WTC11 (cell line): ENCODE results near the gene GALNT3. TPM values are rescaled to one million over a fixed set of nuclear protein-coding genes. Genes with fewer than 3 reads are reported as not detected.
A peak's percentile ranks its signal among the peaks of the same experiment; 100 is the strongest.

Source experiments
- ATAC-seq: fragments of 200-7000 bp; cut with Tn5 transposase; 2 replicates; pipeline ENCODE4 v1.10.0; 2021; ENCODE audit warnings: mild to moderate bottlenecking, moderate library complexity
- CTCF ChIA-PET: fragments of 300-600 bp; sonication (Branson Sonifier 250); formaldehyde crosslinking; loops from one replicate; lab custom pipeline; 2021; ENCODE audit warnings: antibody characterized with exemption; lab: Charles Lee
- POLR2A ChIA-PET: fragments of 350-600 bp; sonication (Branson Sonifier 250); formaldehyde crosslinking; loops from one replicate; lab custom pipeline; 2021; ENCODE audit warnings: antibody characterized with exemption; lab: Charles Lee
- DNase-seq: peaks from one replicate; pipeline ENCODE4 v3.0.0; 2021; ENCODE audit warnings: low spot score
- H3K27ac Mint-ChIP-seq: 2 replicates; pipeline ENCODE4 v1.8.0; 2021; ENCODE audit warnings: mixed read lengths
- H3K27me3 Mint-ChIP-seq: 2 replicates; pipeline ENCODE4 v1.8.0; 2021; ENCODE audit warnings: low read depth, mild to moderate bottlenecking, moderate library complexity, mixed read lengths
- H3K36me3 Mint-ChIP-seq: 2 replicates; pipeline ENCODE4 v1.8.0; 2021; ENCODE audit warnings: mixed read lengths
- H3K4me1 Mint-ChIP-seq: 2 replicates; pipeline ENCODE4 v1.8.0; 2022; ENCODE audit warnings: mixed read lengths
- H3K4me3 Mint-ChIP-seq: 2 replicates; pipeline ENCODE4 v1.8.0; 2021; ENCODE audit warnings: mild to moderate bottlenecking, moderate library complexity, mixed read lengths
- H3K9me3 Mint-ChIP-seq: 2 replicates; pipeline ENCODE4 v1.8.0; 2021; ENCODE audit warnings: mixed read lengths
- CREB1 ChIP-seq: sonication (generic); formaldehyde crosslinking; IDR thresholded peaks from 2 replicates; pipeline ENCODE4 v1.8.0; 2023; ENCODE audit warnings: mild to moderate bottlenecking, missing genetic modification reagents
- GRHL2 ChIP-seq: fragments of 250-450 bp; sonication (Bioruptor Pico); IDR thresholded peaks from 2 replicates; pipeline ENCODE4 v1.8.0; 2022; ENCODE audit warnings: mild to moderate bottlenecking, moderate library complexity; ENCODE audit not compliant: insufficient replicate concordance, severe bottlenecking
- JAZF1 ChIP-seq: fragments of 250-450 bp; sonication (Bioruptor Pico); IDR thresholded peaks from 2 replicates; pipeline ENCODE4 v1.9.0; 2021; ENCODE audit warnings: moderate library complexity, mild to moderate bottlenecking, inconsistent platforms
- MXD4 ChIP-seq: fragments of 250-450 bp; sonication (Bioruptor Pico); IDR thresholded peaks from 2 replicates; pipeline ENCODE4 v1.8.0; 2021; ENCODE audit warnings: mild to moderate bottlenecking, moderate library complexity, borderline replicate concordance
- NR2C2 ChIP-seq: sonication (generic); formaldehyde crosslinking; IDR thresholded peaks from 2 replicates; pipeline ENCODE4 v1.8.0; 2022; ENCODE audit warnings: mild to moderate bottlenecking, missing genetic modification reagents
- OVOL2 ChIP-seq: fragments of 250-450 bp; sonication (Bioruptor Pico); IDR thresholded peaks from 2 replicates; pipeline ENCODE4 v1.9.0; 2021; ENCODE audit warnings: mild to moderate bottlenecking, borderline replicate concordance
- PRRX2 ChIP-seq: fragments of 250-450 bp; sonication (Bioruptor Pico); IDR thresholded peaks from 2 replicates; pipeline ENCODE4 v1.8.0; 2021; ENCODE audit warnings: mild to moderate bottlenecking
- SP1 ChIP-seq: sonication (generic); formaldehyde crosslinking; conservative IDR thresholded peaks from 2 replicates; pipeline ENCODE4 v1.8.1; 2022; ENCODE audit warnings: missing genetic modification reagents
- TCF7 ChIP-seq: sonication (generic); formaldehyde crosslinking; IDR thresholded peaks from 2 replicates; pipeline ENCODE4 v1.8.0; 2022; ENCODE audit warnings: mild to moderate bottlenecking, low read depth, missing genetic modification reagents, moderate library complexity
- ZNF423 ChIP-seq: fragments of 250-450 bp; sonication (Bioruptor Pico); IDR thresholded peaks from 2 replicates; pipeline ENCODE4 v2.1.2; 2022; ENCODE audit warnings: mild to moderate bottlenecking, moderate library complexity
- total RNA-seq: library from RNA; stranded (reverse); gene quantifications from 3 replicates; pipeline ENCODE4 v1.2.3, GENCODE V29; 2021
- TF ChIP-seq, protein P1 (sequence below): fragments of 250-450 bp; sonication (Bioruptor Pico); IDR thresholded peaks from 2 replicates; pipeline ENCODE4 v1.9.0; 2021; ENCODE audit warnings: mild to moderate bottlenecking
- TF ChIP-seq, protein P2 (sequence below): sonication (generic); formaldehyde crosslinking; IDR thresholded peaks from 2 replicates; pipeline ENCODE4 v1.8.0; 2022; ENCODE audit warnings: missing genetic modification reagents
- TF ChIP-seq, protein P3 (sequence below): sonication (generic); formaldehyde crosslinking; conservative IDR thresholded peaks from 2 replicates; pipeline ENCODE4 v1.8.1; 2023; ENCODE audit warnings: mild to moderate bottlenecking, low read depth, missing genetic modification reagents, moderate library complexity

Gene GALNT3
- total RNA-seq, 1 experiment from 2014 or later: 19.4 TPM

DNA sequence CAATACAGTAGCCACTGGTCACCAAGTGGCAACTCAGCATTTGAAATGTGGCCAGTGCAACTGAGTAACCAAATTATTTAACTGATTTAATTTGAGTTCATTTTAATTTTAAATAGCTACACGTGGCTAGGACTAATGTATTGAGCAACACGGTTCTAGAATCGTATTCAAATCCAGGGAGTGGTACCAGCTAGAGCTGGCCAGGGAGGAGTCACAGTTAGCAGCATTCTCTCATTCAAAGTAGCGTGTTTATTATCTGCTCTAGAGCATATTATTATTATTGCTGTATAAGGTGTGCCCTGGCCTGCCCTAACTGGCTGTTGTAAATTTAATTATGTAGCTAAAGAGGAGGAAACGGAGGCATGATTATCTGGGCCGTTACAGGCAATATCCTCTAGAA is 92.9 kb downstream of the GALNT3 start:
- DNase-seq (no peak), ATAC-seq (no peak)
- H3K27me3 Mint-ChIP-seq: no peaks in the 10 kb centered on the region
- ChIA-PET CTCF (interaction anchor here (0.6 to 2.6 kb wide), 3 partner anchors 78 to 246 kb away, joined by 3 to 17 read pairs (median 5); no protein-coding TSS in a partner anchor), POLR2A (no interaction called here)
- TF ChIP-seq JAZF1 (CRISPR knock-in tag) (no peak), TCF7 (CRISPR knock-in tag) (no peak), SP1 (CRISPR knock-in tag) (no peak), OVOL2 (CRISPR knock-in tag) (no peak), MXD4 (CRISPR knock-in tag) (no peak), GRHL2 (CRISPR knock-in tag) (no peak), NR2C2 (CRISPR knock-in tag) (no peak), ZNF423 (CRISPR knock-in tag) (no peak)
- TF ChIP-seq, protein P1, sequence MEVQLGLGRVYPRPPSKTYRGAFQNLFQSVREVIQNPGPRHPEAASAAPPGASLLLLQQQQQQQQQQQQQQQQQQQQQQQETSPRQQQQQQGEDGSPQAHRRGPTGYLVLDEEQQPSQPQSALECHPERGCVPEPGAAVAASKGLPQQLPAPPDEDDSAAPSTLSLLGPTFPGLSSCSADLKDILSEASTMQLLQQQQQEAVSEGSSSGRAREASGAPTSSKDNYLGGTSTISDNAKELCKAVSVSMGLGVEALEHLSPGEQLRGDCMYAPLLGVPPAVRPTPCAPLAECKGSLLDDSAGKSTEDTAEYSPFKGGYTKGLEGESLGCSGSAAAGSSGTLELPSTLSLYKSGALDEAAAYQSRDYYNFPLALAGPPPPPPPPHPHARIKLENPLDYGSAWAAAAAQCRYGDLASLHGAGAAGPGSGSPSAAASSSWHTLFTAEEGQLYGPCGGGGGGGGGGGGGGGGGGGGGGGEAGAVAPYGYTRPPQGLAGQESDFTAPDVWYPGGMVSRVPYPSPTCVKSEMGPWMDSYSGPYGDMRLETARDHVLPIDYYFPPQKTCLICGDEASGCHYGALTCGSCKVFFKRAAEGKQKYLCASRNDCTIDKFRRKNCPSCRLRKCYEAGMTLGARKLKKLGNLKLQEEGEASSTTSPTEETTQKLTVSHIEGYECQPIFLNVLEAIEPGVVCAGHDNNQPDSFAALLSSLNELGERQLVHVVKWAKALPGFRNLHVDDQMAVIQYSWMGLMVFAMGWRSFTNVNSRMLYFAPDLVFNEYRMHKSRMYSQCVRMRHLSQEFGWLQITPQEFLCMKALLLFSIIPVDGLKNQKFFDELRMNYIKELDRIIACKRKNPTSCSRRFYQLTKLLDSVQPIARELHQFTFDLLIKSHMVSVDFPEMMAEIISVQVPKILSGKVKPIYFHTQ (CRISPR knock-in tag): no peak
- TF ChIP-seq, protein P2, sequence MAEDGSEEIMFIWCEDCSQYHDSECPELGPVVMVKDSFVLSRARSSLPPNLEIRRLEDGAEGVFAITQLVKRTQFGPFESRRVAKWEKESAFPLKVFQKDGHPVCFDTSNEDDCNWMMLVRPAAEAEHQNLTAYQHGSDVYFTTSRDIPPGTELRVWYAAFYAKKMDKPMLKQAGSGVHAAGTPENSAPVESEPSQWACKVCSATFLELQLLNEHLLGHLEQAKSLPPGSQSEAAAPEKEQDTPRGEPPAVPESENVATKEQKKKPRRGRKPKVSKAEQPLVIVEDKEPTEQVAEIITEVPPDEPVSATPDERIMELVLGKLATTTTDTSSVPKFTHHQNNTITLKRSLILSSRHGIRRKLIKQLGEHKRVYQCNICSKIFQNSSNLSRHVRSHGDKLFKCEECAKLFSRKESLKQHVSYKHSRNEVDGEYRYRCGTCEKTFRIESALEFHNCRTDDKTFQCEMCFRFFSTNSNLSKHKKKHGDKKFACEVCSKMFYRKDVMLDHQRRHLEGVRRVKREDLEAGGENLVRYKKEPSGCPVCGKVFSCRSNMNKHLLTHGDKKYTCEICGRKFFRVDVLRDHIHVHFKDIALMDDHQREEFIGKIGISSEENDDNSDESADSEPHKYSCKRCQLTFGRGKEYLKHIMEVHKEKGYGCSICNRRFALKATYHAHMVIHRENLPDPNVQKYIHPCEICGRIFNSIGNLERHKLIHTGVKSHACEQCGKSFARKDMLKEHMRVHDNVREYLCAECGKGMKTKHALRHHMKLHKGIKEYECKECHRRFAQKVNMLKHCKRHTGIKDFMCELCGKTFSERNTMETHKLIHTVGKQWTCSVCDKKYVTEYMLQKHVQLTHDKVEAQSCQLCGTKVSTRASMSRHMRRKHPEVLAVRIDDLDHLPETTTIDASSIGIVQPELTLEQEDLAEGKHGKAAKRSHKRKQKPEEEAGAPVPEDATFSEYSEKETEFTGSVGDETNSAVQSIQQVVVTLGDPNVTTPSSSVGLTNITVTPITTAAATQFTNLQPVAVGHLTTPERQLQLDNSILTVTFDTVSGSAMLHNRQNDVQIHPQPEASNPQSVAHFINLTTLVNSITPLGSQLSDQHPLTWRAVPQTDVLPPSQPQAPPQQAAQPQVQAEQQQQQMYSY (CRISPR knock-in tag): no peak
- TF ChIP-seq, protein P3, sequence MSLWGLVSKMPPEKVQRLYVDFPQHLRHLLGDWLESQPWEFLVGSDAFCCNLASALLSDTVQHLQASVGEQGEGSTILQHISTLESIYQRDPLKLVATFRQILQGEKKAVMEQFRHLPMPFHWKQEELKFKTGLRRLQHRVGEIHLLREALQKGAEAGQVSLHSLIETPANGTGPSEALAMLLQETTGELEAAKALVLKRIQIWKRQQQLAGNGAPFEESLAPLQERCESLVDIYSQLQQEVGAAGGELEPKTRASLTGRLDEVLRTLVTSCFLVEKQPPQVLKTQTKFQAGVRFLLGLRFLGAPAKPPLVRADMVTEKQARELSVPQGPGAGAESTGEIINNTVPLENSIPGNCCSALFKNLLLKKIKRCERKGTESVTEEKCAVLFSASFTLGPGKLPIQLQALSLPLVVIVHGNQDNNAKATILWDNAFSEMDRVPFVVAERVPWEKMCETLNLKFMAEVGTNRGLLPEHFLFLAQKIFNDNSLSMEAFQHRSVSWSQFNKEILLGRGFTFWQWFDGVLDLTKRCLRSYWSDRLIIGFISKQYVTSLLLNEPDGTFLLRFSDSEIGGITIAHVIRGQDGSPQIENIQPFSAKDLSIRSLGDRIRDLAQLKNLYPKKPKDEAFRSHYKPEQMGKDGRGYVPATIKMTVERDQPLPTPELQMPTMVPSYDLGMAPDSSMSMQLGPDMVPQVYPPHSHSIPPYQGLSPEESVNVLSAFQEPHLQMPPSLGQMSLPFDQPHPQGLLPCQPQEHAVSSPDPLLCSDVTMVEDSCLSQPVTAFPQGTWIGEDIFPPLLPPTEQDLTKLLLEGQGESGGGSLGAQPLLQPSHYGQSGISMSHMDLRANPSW (CRISPR knock-in tag): no peak
- peaks cover 73% of the 10 kb centered on the region for H3K4me1 Mint-ChIP-seq
- peaks cover 4% of the 10 kb centered on the region; the same call in 1 of the 2 replicates for H3K36me3 Mint-ChIP-seq
- no peak overlapping the region for H3K4me3 Mint-ChIP-seq
- H3K27ac Mint-ChIP-seq: no peak overlapping the region
- peaks cover 5% of the 10 kb centered on the region; the same call in 1 of the 2 replicates for H3K9me3 Mint-ChIP-seq

DNA sequence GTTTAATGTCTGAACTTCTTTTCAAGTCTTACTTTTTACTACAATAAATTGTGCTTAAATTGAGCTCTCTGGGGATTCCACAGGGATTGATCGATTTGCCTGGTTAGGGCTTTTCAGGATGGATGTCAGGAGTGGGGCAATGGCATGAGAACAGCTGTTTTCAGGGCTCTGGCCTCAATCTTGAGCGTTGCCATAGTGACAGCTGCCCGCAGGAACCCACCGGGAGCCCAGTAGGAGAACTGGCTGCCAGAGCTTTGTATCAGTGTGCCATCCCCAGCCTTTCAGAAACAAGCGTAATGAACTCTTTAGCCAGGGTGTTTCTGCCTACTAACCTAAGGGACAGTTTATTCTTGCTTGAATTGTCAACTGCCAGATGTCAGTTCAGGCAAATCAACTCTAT is 93.5 kb downstream of the GALNT3 start:
- no peak overlapping the region for H3K4me3 Mint-ChIP-seq
- peaks cover 5% of the 10 kb centered on the region; the same call in 1 of the 2 replicates for H3K9me3 Mint-ChIP-seq
- H3K27ac Mint-ChIP-seq: peak overlapping the region; percentile 44; the same call in 1 of the 2 replicates
- ChIA-PET POLR2A (no interaction called here), CTCF (interaction anchor here (0.6 to 2.6 kb wide), 5 partner anchors 8 to 246 kb away, joined by 3 to 17 read pairs (median 3); no protein-coding TSS in a partner anchor)
- DNase-seq: no peak
- peaks cover 4% of the 10 kb centered on the region; the same call in 1 of the 2 replicates for H3K36me3 Mint-ChIP-seq
- 0 out of 2 replicates have a peak, but pooled peaks have one; percentile 6 for ATAC-seq
- TF ChIP-seq CREB1 (no peak), PRRX2 (CRISPR knock-in tag) (no peak)
- no peaks in the 10 kb centered on the region for H3K27me3 Mint-ChIP-seq
- peaks cover 72% of the 10 kb centered on the region for H3K4me1 Mint-ChIP-seq
